PC-9 (cell line): ENCODE results near the gene LTB. TPM values are rescaled to one million over a fixed set of nuclear protein-coding genes. Genes with fewer than 3 reads are reported as not detected.

Experiments used
- BruUV-seq: library from RNA; stranded (reverse); fragments of 400-500 nt; replicated peaks from 2 replicates; lab custom pipeline; 2021; lab: Mats Ljungman, UMichigan
- CTCF ChIA-PET: fragments of 300-600 bp; sonication (Branson Sonifier 250); formaldehyde crosslinking; loops from one replicate; lab custom pipeline; 2022; ENCODE audit warnings: antibody characterized with exemption; lab: Charles Lee
- POLR2A ChIA-PET: fragments of 300-600 bp; sonication (Branson Sonifier 250); formaldehyde crosslinking; loops from one replicate; lab custom pipeline; 2022; ENCODE audit warnings: antibody characterized with exemption; ENCODE audit not compliant: unreplicated experiment; lab: Charles Lee
- DNase-seq, 2 experiments: peaks; one replicate each; pipeline versions ENCODE4 v3.0.0 to v3.0.0-alpha.2; 2015 to 2022; ENCODE audit warnings: mixed read lengths in 1 of 2
- H2AFZ ChIP-seq: fragments of 200-600 bp; sonication (generic); 2 replicates; pipeline ENCODE4 v1.8.1; 2017; ENCODE audit warnings: antibody characterized with exemption
- H3F3A ChIP-seq: fragments of 200-600 bp; sonication (generic); 2 replicates; pipeline ENCODE4 v1.8.1; 2017; ENCODE audit warnings: antibody characterized with exemption, mild to moderate bottlenecking, low read depth; ENCODE audit not compliant: insufficient read depth
- H3K27ac ChIP-seq: fragments of 200-600 bp; sonication (generic); 2 replicates; pipeline ENCODE4 v1.6.1; 2016; ENCODE audit warnings: mixed run types
- H3K27me3 ChIP-seq: fragments of 200-600 bp; sonication (generic); 2 replicates; pipeline ENCODE4 v1.6.1; 2016; ENCODE audit warnings: low read depth, mixed run types; ENCODE audit not compliant: insufficient read depth
- H3K36me3 ChIP-seq: fragments of 200-600 bp; sonication (generic); 2 replicates; pipeline ENCODE4 v1.6.1; 2016; ENCODE audit warnings: low read depth, mixed run types
- H3K4me1 ChIP-seq: fragments of 200-600 bp; sonication (generic); replicated peaks from 2 replicates; pipeline ENCODE4 v1.6.1; 2016; ENCODE audit warnings: mixed run types; ENCODE audit not compliant: insufficient read depth
- H3K4me2 ChIP-seq: fragments of 200-600 bp; sonication (generic); 2 replicates; pipeline ENCODE4 v1.6.1; 2017; ENCODE audit warnings: mixed run types
- H3K4me3 ChIP-seq: fragments of 200-600 bp; sonication (generic); 2 replicates; pipeline ENCODE4 v1.6.1; 2016; ENCODE audit warnings: mixed run types
- H3K79me2 ChIP-seq: fragments of 200-600 bp; sonication (generic); 2 replicates; pipeline ENCODE4 v1.6.1; 2017; ENCODE audit warnings: low read depth, mixed run types
- H3K9me2 ChIP-seq: fragments of 200-600 bp; sonication (generic); 2 replicates; pipeline ENCODE4 v1.8.1; 2017; ENCODE audit warnings: mild to moderate bottlenecking; ENCODE audit not compliant: insufficient read depth
- H3K9me3 ChIP-seq: fragments of 200-600 bp; sonication (generic); 2 replicates; pipeline ENCODE4 v1.8.1; 2016; ENCODE audit warnings: low read depth; ENCODE audit not compliant: insufficient read depth
- H4K20me1 ChIP-seq: fragments of 200-600 bp; sonication (generic); 2 replicates; pipeline ENCODE4 v1.8.1; 2017; ENCODE audit not compliant: insufficient read depth
- EZH2 ChIP-seq: fragments of 200-600 bp; sonication (generic); IDR thresholded peaks from 2 replicates; pipeline ENCODE4 v1.8.0; 2017; ENCODE audit warnings: antibody characterized with exemption, low read depth
- intact Hi-C: fragments of 100-400 bp; cut with micrococcal nuclease; formaldehyde crosslinking; loops from one replicate; pipeline ENCODE4 v1.10.0; 2022; ENCODE audit not compliant: unreplicated experiment
- total RNA-seq: library from RNA; stranded (reverse); gene quantifications from 2 replicates; pipeline ENCODE4 v1.2.3, GENCODE V29; 2021
- TF ChIP-seq, protein P1 (sequence below): fragments of 200-600 bp; sonication (generic); conservative IDR thresholded peaks from 2 replicates; pipeline ENCODE4 v1.6.1; 2017; ENCODE audit warnings: mixed run types, antibody characterized with exemption, mild to moderate bottlenecking, moderate library complexity

LTB gene
- total RNA-seq, 1 experiment from 2014 or later = not detected

DNA sequence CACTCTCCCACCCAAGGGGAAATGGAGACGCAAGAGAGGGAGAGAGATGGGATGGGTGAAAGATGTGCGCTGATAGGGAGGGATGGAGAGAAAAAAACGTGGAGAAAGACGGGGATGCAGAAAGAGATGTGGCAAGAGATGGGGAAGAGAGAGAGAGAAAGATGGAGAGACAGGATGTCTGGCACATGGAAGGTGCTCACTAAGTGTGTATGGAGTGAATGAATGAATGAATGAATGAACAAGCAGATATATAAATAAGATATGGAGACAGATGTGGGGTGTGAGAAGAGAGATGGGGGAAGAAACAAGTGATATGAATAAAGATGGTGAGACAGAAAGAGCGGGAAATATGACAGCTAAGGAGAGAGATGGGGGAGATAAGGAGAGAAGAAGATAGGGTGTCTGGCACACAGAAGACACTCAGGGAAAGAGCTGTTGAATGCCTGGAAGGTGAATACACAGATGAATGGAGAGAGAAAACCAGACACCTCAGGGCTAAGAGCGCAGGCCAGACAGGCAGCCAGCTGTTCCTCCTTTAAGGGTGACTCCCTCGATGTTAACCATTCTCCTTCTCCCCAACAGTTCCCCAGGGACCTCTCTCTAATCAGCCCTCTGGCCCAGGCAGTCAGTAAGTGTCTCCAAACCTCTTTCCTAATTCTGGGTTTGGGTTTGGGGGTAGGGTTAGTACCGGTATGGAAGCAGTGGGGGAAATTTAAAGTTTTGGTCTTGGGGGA lies 6.1 kb downstream of the LTB start:
- Histone ChIP-seq H3K27ac (no peak overlapping the region), H2AFZ (no peak overlapping the region), H3K9me3 (no peaks in the 10 kb centered on the region), H3F3A (peaks cover 5% of the 10 kb centered on the region; the same call in 1 of the 2 replicates), H3K79me2 (no peaks in the 10 kb centered on the region), H3K9me2 (no peaks in the 10 kb centered on the region), H3K4me1 (0 out of 2 replicates have a peak, but pooled peaks cover 5% of the 10 kb centered on the region), H3K4me2 (no peak overlapping the region), H3K4me3 (no peak overlapping the region), H3K27me3 (0 out of 2 replicates have a peak, but pooled peaks cover 5% of the 10 kb centered on the region), H4K20me1 (no peaks in the 10 kb centered on the region), H3K36me3 (no peaks in the 10 kb centered on the region)
- no TSS peak for BruUV-seq
- ChIA-PET CTCF (interaction anchor here (1.5 kb wide), 1 partner anchor 20 kb away, joined by 3 read pairs; no protein-coding TSS in a partner anchor), POLR2A (no interaction called here)
- intact Hi-C loops = no loop called here
- no peak for TF ChIP-seq EZH2
- TF ChIP-seq, protein P1, sequence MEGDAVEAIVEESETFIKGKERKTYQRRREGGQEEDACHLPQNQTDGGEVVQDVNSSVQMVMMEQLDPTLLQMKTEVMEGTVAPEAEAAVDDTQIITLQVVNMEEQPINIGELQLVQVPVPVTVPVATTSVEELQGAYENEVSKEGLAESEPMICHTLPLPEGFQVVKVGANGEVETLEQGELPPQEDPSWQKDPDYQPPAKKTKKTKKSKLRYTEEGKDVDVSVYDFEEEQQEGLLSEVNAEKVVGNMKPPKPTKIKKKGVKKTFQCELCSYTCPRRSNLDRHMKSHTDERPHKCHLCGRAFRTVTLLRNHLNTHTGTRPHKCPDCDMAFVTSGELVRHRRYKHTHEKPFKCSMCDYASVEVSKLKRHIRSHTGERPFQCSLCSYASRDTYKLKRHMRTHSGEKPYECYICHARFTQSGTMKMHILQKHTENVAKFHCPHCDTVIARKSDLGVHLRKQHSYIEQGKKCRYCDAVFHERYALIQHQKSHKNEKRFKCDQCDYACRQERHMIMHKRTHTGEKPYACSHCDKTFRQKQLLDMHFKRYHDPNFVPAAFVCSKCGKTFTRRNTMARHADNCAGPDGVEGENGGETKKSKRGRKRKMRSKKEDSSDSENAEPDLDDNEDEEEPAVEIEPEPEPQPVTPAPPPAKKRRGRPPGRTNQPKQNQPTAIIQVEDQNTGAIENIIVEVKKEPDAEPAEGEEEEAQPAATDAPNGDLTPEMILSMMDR = no peak
- no peak for DNase-seq

DNA sequence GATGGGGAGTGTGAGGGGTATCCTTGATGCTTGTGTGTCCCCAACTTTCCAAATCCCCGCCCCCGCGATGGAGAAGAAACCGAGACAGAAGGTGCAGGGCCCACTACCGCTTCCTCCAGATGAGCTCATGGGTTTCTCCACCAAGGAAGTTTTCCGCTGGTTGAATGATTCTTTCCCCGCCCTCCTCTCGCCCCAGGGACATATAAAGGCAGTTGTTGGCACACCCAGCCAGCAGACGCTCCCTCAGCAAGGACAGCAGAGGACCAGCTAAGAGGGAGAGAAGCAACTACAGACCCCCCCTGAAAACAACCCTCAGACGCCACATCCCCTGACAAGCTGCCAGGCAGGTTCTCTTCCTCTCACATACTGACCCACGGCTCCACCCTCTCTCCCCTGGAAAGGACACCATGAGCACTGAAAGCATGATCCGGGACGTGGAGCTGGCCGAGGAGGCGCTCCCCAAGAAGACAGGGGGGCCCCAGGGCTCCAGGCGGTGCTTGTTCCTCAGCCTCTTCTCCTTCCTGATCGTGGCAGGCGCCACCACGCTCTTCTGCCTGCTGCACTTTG lies 6.8 kb downstream of the LTB start, which contains the start of gene TNF:
Gene TNF, plus strand, starts transcription at position 231 of the 567 bp plus-strand sequence. Its CDS starts 177 bp downstream, at position 408.
- BruUV-seq = no TSS peak
- Histone ChIP-seq H3K27ac (no peak within 1 kb of the TSS), H3K4me2 (no peak within 1 kb of the TSS), H3K4me3 (no peak within 1 kb of the TSS), H3F3A (peaks cover 5% of the 10 kb centered on the region; the same call in 1 of the 2 replicates), H3K36me3 (no peaks in the 10 kb centered on the region), H3K79me2 (no peaks in the 10 kb centered on the region), H3K9me2 (no peaks in the 10 kb centered on the region), H3K4me1 (0 out of 2 replicates have a peak, but pooled peaks cover 5% of the 10 kb centered on the region), H3K9me3 (no peaks in the 10 kb centered on the region), H4K20me1 (no peaks in the 10 kb centered on the region), H2AFZ (no peak within 1 kb of the TSS), H3K27me3 (0 out of 2 replicates have a peak, but pooled peaks cover 5% of the 10 kb centered on the region)
- intact Hi-C loops = no loop called here
- no peak for TF ChIP-seq EZH2
- TF ChIP-seq, protein P1 = no peak
- DNase-seq = no peak
- CTCF ChIA-PET = no interaction called here
- POLR2A ChIA-PET = interaction anchor here (0.6 kb wide), 2 partner anchors 25 to 1388 kb away, joined by 5 to 6 read pairs; no protein-coding TSS in a partner anchor

DNA sequence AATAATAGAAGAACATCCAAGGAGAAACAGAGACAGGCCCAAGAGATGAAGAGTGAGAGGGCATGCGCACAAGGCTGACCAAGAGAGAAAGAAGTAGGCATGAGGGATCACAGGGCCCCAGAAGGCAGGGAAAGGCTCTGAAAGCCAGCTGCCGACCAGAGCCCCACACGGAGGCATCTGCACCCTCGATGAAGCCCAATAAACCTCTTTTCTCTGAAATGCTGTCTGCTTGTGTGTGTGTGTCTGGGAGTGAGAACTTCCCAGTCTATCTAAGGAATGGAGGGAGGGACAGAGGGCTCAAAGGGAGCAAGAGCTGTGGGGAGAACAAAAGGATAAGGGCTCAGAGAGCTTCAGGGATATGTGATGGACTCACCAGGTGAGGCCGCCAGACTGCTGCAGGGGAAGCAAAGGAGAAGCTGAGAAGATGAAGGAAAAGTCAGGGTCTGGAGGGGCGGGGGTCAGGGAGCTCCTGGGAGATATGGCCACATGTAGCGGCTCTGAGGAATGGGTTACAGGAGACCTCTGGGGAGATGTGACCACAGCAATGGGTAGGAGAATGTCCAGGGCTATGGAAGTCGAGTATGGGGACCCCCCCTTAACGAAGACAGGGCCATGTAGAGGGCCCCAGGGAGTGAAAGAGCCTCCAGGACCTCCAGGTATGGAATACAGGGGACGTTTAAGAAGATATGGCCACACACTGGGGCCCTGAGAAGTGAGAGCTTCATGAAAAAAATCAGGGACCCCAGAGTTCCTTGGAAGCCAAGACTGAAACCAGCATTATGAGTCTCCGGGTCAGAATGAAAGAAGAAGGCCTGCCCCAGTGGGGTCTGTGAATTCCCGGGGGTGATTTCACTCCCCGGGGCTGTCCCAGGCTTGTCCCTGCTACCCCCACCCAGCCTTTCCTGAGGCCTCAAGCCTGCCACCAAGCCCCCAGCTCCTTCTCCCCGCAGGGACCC lies 7.8 kb downstream of the LTB start:
- TF ChIP-seq, protein P1 = no peak
- TF ChIP-seq EZH2 = no peak
- Histone ChIP-seq H3K4me2 (no peak overlapping the region), H4K20me1 (no peaks in the 10 kb centered on the region), H3K36me3 (no peaks in the 10 kb centered on the region), H3K27me3 (0 out of 2 replicates have a peak, but pooled peaks cover 5% of the 10 kb centered on the region), H3K27ac (no peak overlapping the region), H3K79me2 (no peaks in the 10 kb centered on the region), H3K4me1 (0 out of 2 replicates have a peak, but pooled peaks cover 5% of the 10 kb centered on the region), H3F3A (peaks cover 5% of the 10 kb centered on the region; the same call in 1 of the 2 replicates), H2AFZ (no peak overlapping the region), H3K9me2 (no peaks in the 10 kb centered on the region), H3K4me3 (no peak overlapping the region), H3K9me3 (no peaks in the 10 kb centered on the region)
- ChIA-PET POLR2A (interaction anchor here (0.6 kb wide), 3 partner anchors 17 to 1387 kb away, joined by 5 to 6 read pairs (median 6); no protein-coding TSS in a partner anchor), CTCF (no interaction called here)
- intact Hi-C loops = no loop called here
- no TSS peak for BruUV-seq
- no peak for DNase-seq
